ENCODE measurements around the gene FNDC3B. TPM values are rescaled to one million over a fixed set of nuclear protein-coding genes. Genes with fewer than 3 reads are reported as not detected.

Gene FNDC3B
- total RNA-seq, 4 donors from 2014 or later, result 23.9 to 61.9 (median 37.0) TPM

DNA sequence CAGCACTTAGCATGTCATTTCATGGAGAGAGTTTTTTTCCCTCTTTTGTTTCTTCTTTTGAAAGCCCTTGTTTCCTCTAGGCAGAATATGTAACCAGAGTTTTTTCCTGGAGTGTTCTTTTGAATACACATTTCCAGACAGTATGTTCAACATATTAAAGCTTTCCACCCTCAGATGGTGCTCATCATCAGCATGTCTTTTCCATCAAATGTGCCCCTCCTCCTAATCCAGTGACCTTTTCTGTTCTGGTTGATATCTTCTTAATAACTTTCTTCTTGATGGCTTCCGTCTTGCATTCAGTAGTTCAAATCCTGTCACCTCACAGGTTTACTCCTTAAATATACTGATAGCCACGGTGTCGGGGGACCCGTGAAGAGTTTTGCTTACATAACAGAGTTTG is 78.6 kb downstream of the FNDC3B start:
- Histone ChIP-seq H3K4me1 (peaks cover 7% of the 10 kb centered on the region), H3K9me3 (no peaks in the 10 kb centered on the region), H3K27me3 (no peaks in the 10 kb centered on the region), H3K36me3 (peaks cover 29% of the 10 kb centered on the region), H3K4me3 (no peak overlapping the region), H3K27ac (no peak overlapping the region)
- TF ChIP-seq, protein P1, sequence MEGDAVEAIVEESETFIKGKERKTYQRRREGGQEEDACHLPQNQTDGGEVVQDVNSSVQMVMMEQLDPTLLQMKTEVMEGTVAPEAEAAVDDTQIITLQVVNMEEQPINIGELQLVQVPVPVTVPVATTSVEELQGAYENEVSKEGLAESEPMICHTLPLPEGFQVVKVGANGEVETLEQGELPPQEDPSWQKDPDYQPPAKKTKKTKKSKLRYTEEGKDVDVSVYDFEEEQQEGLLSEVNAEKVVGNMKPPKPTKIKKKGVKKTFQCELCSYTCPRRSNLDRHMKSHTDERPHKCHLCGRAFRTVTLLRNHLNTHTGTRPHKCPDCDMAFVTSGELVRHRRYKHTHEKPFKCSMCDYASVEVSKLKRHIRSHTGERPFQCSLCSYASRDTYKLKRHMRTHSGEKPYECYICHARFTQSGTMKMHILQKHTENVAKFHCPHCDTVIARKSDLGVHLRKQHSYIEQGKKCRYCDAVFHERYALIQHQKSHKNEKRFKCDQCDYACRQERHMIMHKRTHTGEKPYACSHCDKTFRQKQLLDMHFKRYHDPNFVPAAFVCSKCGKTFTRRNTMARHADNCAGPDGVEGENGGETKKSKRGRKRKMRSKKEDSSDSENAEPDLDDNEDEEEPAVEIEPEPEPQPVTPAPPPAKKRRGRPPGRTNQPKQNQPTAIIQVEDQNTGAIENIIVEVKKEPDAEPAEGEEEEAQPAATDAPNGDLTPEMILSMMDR (IDR thresholded peaks at IDR 0.05), result no peak
- no peak for TF ChIP-seq POLR2A (IDR thresholded peaks at IDR 0.05)
- no peak for TF ChIP-seq POLR2AphosphoS5 (IDR thresholded peaks at IDR 0.05)
- no peak for TF ChIP-seq EP300 (IDR thresholded peaks at IDR 0.05)
- WGBS, result 72% methylated on average over 4 of the region's 4 CpGs
- no peak for DNase-seq (ENCODE audit: low spot score in 2 of 2)

DNA sequence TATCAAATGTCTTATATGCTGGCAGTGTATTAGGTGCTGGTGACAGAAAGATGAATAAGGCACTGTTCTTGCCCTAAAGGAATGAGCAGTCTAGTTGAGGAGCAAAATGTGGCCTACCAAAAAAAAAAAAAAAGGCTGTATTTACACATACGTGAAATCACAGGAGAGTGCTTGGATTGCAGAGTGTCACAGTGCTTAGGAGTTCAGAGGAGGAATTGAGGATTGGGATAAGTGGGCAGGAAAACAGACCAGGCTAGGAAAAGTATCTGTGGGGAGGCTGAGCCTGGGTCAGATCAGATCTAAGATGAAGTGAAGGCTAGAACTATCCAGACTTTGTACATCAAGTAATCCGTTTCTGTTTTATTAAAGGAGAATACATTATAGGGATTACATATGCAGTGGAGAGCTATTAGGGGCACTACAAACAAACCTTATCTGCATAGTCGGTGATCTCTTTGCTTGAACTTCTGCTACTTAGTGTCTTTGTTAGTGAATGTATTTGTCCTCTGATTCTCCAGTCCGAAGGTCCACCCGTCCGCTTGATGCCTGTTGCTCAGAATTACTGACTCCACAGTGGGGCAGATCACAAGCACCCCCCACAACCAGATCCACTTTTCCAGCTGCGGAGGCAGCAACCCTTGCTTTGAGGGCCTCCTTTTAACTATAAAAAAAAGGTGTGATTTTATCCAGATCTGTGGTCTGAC is 80.0 kb downstream of the FNDC3B start:
- no peak for TF ChIP-seq POLR2AphosphoS5 (IDR thresholded peaks at IDR 0.05)
- TF ChIP-seq POLR2A (IDR thresholded peaks at IDR 0.05), result no peak
- TF ChIP-seq, protein P1 (IDR thresholded peaks at IDR 0.05), result no peak
- no peak for TF ChIP-seq EP300 (IDR thresholded peaks at IDR 0.05)
- no peaks in the 10 kb centered on the region for H3K27me3 ChIP-seq

DNA sequence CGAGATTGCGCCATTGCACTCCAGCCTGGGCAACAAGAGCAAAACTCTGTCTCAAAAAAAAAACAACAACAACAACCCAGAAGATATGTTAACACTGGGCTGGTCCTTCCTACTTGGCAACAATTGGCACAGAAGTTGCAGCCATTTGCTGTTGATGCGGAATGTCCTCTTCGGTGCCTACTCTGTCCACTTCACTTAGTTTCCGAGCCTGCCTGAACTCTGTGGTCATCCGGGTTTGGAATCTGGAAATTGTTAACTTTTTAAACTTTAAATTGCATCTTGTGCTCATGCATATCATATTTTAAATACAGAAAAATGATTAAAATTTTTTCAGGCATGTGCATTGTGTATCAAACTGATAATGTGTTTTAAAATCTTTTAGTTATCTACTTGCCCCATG is 81.5 kb downstream of the FNDC3B start:
- H3K36me3 ChIP-seq, result peaks cover 8% of the 10 kb centered on the region
- no peak for DNase-seq (ENCODE audit: low spot score in 2 of 2)
- H3K9me3 ChIP-seq, result no peaks in the 10 kb centered on the region
- TF ChIP-seq, protein P1 (IDR thresholded peaks at IDR 0.05), result no peak
- TF ChIP-seq EP300 (IDR thresholded peaks at IDR 0.05), result no peak
- no peak for TF ChIP-seq POLR2A (IDR thresholded peaks at IDR 0.05)
- no peak for TF ChIP-seq POLR2AphosphoS5 (IDR thresholded peaks at IDR 0.05)
- WGBS, result 98% methylated on average over 6 of the region's 6 CpGs
- no peak overlapping the region for H3K4me3 ChIP-seq
- H3K27ac ChIP-seq, result no peak overlapping the region
- H3K27me3 ChIP-seq, result no peaks in the 10 kb centered on the region
- peaks cover 22% of the 10 kb centered on the region for H3K4me1 ChIP-seq

More for the DNA sequence above, 80.0 kb downstream of the FNDC3B start:
- peaks cover 9% of the 10 kb centered on the region for H3K4me1 ChIP-seq
- peaks cover 18% of the 10 kb centered on the region for H3K36me3 ChIP-seq
- no peak for DNase-seq (ENCODE audit: low spot score in 2 of 2)
- H3K9me3 ChIP-seq, result no peaks in the 10 kb centered on the region
- no peak overlapping the region for H3K4me3 ChIP-seq
- WGBS, result 87% methylated on average over 7 of the region's 7 CpGs
- H3K27ac ChIP-seq, result no peak overlapping the region

DNA sequence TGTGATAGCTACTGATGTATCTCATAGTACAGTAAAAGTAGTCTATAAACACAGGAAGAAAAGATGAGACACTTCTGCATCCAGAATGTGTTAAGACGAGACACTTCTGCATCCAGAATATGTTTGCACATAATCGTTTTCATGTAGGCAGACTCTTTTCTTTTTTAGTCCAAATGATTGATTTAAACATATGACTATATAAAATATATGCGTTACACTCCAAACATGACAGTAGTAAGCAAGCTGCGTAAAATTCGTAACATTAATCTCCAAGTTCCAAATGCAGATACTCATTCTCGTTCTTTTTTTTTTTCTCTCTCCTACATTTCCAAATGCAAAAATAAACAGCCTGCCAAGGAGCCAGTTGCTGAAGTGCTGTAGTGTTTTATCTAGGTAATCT is 82.6 kb downstream of the FNDC3B start:
- Histone ChIP-seq H3K4me1 (peaks cover 26% of the 10 kb centered on the region), H3K27me3 (no peaks in the 10 kb centered on the region), H3K9me3 (no peaks in the 10 kb centered on the region), H3K4me3 (no peak overlapping the region), H3K36me3 (peaks cover 4% of the 10 kb centered on the region), H3K27ac (no peak overlapping the region)
- 65% methylated on average over 6 of the region's 6 CpGs for WGBS
- TF ChIP-seq, protein P1 (IDR thresholded peaks at IDR 0.05), result no peak
- TF ChIP-seq POLR2A (IDR thresholded peaks at IDR 0.05) (no peak), POLR2AphosphoS5 (IDR thresholded peaks at IDR 0.05) (no peak), EP300 (IDR thresholded peaks at IDR 0.05) (no peak)
- no peak for DNase-seq (ENCODE audit: low spot score in 2 of 2)

DNA sequence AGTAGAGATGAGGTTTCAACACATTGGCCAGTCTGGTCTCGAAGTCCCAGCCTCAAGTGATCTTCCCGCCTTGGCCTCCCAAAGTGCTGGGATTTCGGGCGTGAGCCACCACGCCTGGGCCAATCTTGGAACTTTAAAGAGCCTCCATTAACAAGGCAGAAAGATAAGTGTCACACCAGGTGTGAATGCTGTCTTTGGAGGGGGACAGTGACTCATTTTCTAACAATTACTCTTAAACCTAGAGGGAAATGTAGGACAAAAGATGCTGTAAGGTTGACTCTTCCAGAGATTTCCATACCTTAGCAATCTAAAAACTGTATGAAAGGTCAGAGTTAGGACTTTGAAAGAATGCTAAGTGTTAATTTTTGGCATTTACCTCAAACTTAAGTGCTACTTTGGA is 84.9 kb downstream of the FNDC3B start:
- DNase-seq (ENCODE audit: low spot score in 2 of 2), result no peak
- TF ChIP-seq, protein P1 (IDR thresholded peaks at IDR 0.05), result no peak
- TF ChIP-seq POLR2AphosphoS5 (IDR thresholded peaks at IDR 0.05) (no peak), POLR2A (IDR thresholded peaks at IDR 0.05) (no peak), EP300 (IDR thresholded peaks at IDR 0.05) (no peak)
- H3K4me1 ChIP-seq, result peaks cover 42% of the 10 kb centered on the region
- 98% methylated on average over 5 of the region's 5 CpGs for WGBS
- no peaks in the 10 kb centered on the region for H3K9me3 ChIP-seq
- H3K27ac ChIP-seq, result no peak overlapping the region
- H3K4me3 ChIP-seq, result no peak overlapping the region
- H3K27me3 ChIP-seq, result no peaks in the 10 kb centered on the region
- no peaks in the 10 kb centered on the region for H3K36me3 ChIP-seq

Data from suprapubic skin (tissue), 4 donors.